GM15510 (cell line): ENCODE measurements around the gene PDZD2.

Experiments used
- POLR2A ChIP-seq: IDR thresholded peaks from 3 replicates; pipeline ENCODE4 v1.6.1; 2011; ENCODE audit warnings: borderline replicate concordance; ENCODE audit not compliant: insufficient read length; ENCODE audit errors: extremely low read depth

The PDZD2 gene

GRCh38 chr5:31656806-31657205 lies 17.9 kb downstream of the PDZD2 start:
- no peak for TF ChIP-seq POLR2A

DNA sequence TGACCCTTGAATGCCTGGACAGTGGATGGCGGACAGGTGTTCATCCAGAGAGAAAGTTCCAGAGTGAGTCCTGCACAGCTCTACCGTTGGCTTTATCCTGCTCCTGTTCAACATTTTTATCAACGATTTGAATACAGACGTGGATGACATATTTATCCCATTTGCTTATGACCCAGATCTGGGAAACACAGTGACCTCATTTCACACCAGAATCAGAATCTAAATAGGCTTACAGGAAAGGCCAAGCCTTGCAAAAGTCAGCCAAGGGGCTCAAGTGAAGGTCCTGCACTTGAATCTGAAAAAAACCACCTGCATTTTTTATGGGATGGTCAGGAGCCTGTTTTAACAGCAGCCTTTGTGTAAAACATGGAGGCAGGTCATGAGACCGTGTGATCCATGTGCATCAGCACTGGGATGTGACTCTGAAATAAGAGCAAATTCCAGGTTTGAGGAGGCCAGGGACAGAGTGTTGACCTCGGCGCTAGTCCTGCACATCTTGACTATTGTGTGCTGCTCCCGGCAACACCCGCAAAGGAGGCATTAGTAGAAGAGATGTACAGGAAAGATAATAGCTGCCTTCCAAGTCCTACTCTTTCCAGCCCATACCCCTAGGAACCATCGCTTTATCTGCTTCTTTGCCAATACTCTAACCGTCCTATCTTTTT lies 18.5 kb downstream of the PDZD2 start:
- TF ChIP-seq POLR2A, result no peak

GRCh38 chr5:31661257-31661656 lies 22.3 kb downstream of the PDZD2 start:
- TF ChIP-seq POLR2A, result no peak

DNA sequence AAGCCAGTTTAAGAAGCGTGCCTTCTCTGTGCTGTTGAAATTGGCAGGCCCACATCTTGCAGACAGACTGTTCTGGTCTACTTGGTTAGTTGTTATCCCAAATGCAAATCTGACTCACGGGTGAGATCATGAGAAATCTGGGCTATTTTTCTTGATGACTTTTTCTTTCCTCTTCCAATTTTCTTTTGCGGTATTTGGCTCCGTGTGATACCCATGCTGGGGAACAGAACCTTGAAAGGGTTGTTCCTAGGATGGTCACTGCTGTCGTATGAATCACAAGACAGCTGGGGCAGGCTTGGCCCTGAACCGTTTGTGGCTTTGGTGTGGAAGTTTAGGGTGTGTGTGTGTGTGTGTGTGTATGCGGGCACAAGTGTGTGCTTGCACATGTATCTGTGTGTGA lies 24.6 kb downstream of the PDZD2 start:
- TF ChIP-seq POLR2A, result no peak

GRCh38 chr5:31664566-31664965 lies 25.6 kb downstream of the PDZD2 start:
- no peak for TF ChIP-seq POLR2A

GRCh38 chr5:31671339-31671741 lies 32.4 kb downstream of the PDZD2 start:
- TF ChIP-seq POLR2A, result no peak

DNA sequence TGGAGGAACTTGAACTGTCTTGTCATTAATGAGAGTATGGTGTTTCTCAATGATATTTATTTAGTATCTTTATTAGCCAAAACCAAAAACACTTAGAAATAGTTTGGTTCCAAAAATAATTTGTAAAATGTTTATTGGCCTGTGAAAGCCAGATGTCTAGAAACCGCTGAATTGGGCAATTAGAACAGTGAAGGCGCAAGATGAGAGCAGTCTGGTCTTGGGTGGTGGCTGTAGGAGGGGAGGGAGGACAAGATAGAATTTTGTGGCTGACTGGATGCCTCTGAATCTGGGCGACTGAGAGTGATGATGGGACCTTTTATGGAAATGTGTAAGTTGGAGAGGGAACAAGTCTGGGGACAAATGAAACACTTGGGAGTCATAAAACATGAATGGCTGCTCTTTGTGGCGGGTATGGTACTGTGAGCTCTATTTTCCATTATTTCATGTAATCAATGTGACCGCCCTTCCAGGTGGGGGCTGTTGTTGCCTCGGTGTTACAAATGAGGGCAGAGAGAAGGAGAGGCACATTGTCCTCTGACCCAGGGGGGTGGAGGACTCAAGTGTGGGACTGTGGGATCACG lies 35.5 kb downstream of the PDZD2 start:
- TF ChIP-seq POLR2A, result no peak

GRCh38 chr5:31675472-31675871 lies 36.5 kb downstream of the PDZD2 start:
- TF ChIP-seq POLR2A, result no peak

DNA sequence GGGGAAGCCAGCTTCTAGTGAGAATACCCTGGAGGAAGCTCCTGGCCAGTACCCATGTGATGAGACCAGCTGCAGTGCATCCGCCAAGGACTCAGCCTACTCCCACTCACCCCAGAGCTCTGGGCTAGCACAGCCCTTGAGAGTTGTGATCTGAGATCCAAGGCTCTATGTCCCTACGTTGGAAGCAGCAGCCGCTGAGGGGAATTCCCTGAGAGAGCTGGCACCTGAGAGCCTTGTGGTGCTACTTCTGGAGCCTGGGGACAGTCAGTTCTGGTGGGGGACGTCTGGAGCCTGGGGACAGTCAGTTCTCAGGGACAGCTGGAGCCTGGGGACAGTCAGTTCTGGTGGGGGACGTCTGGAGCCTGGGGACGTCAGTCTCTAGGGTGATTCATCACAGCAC lies 39.2 kb downstream of the PDZD2 start:
- TF ChIP-seq POLR2A, result no peak

- TF ChIP-seq POLR2A, result no peak
Measured at GRCh38 chr5:31680528-31680927, 41.6 kb downstream of the PDZD2 start.

- TF ChIP-seq POLR2A, result no peak
Measured at GRCh38 chr5:31682025-31682424, 43.1 kb downstream of the PDZD2 start.

- no peak for TF ChIP-seq POLR2A
Measured at GRCh38 chr5:31682851-31683250, 43.9 kb downstream of the PDZD2 start.

- TF ChIP-seq POLR2A, result no peak
Measured at GRCh38 chr5:31688515-31689092, 49.7 kb downstream of the PDZD2 start.

- TF ChIP-seq POLR2A, result no peak
Measured at GRCh38 chr5:31692561-31693221, 53.8 kb downstream of the PDZD2 start.

DNA sequence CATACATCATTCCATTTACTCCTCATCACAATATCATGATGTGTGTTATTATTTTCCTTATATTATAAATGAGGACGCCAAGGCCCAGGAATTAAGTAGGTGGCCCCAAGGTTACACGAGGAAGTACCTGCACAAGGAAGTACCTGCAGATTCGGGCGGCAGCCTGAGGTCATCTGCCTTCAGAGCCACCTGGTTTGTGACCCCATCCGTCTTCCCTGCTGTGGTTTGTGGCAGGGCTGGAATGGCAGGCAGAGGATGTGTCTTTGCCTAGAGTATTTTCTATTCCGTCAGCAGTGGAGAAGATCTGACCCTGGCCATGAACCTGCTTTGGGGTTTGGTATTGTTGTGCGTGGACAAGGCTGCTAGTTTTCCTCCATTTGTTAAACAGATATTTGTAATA lies 59.7 kb downstream of the PDZD2 start:
- no peak for TF ChIP-seq POLR2A
